HCEC 1CT (cell line): ENCODE measurements around the gene SETDB2.

ENCODE experiments used
- DNase-seq: peaks from one replicate; pipeline ENCODE4 v3.0.0-alpha.2; 2017

Gene SETDB2

GRCh38 chr13:49443704-49444523, at the start of gene SETDB2, which contains the start of gene CAB39L:
Gene SETDB2, plus strand, starts transcription at chr13:49444274. Its CDS starts 7,620 bp downstream, at chr13:49451894.
Gene CAB39L, minus strand, starts transcription at chr13:49444064. Its CDS starts 61,154 bp downstream, at chr13:49382910.
- peak; percentile 100 for DNase-seq

- DNase-seq, result no peak
Measured at GRCh38 chr13:49395451-49395865, 48.6 kb upstream of the SETDB2 start.

DNA sequence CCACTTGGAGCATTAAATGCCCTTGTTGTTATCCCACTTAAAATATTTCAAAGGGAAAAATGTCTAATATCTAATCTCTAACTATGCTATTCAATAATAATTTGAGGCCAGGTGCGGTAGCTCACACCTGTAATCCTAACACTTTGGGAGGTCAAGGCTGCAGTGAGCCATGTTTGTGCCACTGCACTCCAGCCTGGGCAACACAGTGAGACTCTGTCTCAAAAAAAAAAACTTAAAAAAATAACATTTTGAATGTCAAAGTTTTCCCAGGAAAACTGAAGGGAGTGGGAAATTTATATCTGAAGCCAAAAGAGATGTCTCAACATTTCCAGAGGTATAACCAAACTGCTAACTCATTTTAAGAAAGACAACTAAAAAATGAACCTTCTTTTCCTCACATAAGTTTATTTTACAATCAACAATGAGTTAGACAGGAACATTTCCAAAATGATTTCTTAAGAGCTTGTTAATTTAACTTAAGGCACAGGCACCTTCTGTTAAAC, 48.1 kb upstream of the SETDB2 start:
- no peak for DNase-seq

DNA sequence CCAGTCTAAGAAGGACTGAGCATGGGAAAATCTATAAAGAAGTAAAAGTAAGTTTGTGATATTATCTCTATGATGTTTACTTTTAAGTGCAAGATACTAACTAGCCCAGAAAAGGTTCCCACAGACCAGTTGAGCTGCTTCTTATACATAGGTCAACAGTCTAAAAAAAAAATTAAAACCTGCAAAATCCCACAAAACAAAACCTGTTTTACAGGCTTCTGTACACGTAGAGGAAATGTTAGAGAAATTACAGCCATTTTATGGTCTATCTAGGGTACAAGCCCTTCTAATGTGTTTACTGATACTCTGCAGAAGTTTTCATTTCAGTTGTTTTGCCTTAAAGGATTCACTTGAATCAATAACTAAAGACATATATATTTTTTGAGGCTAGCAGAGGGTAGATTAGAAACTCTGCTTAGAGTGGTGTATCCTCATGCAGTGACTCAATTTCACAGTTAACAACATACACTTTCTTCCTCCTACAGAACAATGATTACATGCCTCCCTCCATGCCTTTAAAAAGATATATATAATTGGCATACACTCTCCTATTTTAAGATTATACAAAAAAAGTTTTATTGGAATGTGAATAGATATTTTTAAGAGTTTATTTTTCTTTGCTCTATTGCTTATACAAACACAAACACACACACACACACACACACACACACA, 44.1 kb upstream of the SETDB2 start:
- DNase-seq, result no peak

DNA sequence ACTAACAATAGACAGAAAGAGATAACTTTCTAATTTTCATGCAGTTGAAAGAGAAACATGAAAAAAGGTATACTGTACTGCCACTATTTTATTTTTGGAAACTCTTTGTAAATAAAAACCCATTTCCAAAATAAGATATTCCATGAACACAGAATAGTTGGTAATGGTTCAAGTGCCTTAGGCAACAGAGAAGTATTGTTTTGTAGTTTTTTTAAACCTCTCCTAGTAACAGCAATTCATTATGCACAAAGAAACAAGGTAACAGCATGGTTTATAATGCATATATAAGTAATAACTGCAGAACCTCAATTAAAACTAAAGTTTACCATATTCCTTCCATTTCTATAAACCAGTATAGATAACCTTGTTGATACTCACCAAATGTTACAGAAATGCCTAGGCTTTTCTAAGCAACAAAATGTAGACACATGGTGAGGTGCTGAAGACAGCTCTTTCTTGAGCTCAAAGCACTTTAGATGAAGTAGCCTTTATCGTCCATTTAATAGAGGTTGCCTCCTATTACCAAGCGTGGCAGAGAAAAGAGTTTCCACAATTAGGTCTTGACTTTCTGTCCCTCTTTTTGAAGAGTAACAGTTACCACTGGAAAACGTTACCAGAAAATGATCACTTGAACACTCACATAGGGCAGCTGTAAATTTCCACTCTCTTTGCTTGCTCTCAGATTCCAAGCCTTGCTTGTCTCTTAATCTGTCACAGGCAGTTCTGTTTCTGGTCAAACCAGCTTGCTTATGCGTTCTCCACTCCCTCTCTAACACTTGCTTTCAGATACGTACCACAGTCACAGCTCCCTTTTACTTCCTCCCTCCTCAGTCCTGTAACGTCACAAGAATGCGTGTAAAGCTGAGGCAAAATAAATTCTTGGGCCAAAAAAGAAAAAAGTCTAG, 43.1 kb upstream of the SETDB2 start:
- peak; percentile 18 for DNase-seq

- DNase-seq, result no peak
Measured at GRCh38 chr13:49403996-49404702, 39.9 kb upstream of the SETDB2 start.

GRCh38 chr13:49404703-49405020, 39.4 kb upstream of the SETDB2 start:
- DNase-seq, result no peak

- no peak for DNase-seq
Measured at GRCh38 chr13:49407068-49407467, 37.0 kb upstream of the SETDB2 start.

- no peak for DNase-seq
Measured at GRCh38 chr13:49407936-49408335, 36.1 kb upstream of the SETDB2 start.

GRCh38 chr13:49409008-49409407, 35.1 kb upstream of the SETDB2 start:
- no peak for DNase-seq

- no peak for DNase-seq
Measured at GRCh38 chr13:49410006-49410405, 34.1 kb upstream of the SETDB2 start.

DNA sequence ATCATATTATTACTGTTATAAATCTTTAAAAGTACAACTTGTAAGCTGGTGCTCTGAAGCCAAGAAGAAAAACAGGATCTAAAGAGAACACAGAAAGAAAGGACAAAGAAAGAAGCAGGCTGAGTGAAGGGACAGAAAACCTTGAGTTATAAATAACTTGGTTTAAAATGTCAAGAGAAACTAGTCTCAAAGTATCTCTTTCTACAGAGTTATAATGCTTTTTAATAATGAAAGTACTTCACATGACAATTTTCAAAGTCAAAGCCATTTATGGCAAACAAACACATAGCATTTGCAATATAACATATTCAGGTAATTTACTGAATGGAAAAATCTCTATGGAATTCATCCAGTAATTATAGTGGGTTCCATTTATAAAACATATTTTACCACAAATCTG, 33.6 kb upstream of the SETDB2 start:
- DNase-seq, result no peak

GRCh38 chr13:49411353-49411752, 32.7 kb upstream of the SETDB2 start:
- no peak for DNase-seq

- no peak for DNase-seq
Measured at GRCh38 chr13:49412749-49413148, 31.3 kb upstream of the SETDB2 start.

GRCh38 chr13:49417161-49417560, 26.9 kb upstream of the SETDB2 start:
- no peak for DNase-seq

- no peak for DNase-seq
Measured at GRCh38 chr13:49418206-49418605, 25.9 kb upstream of the SETDB2 start.

DNA sequence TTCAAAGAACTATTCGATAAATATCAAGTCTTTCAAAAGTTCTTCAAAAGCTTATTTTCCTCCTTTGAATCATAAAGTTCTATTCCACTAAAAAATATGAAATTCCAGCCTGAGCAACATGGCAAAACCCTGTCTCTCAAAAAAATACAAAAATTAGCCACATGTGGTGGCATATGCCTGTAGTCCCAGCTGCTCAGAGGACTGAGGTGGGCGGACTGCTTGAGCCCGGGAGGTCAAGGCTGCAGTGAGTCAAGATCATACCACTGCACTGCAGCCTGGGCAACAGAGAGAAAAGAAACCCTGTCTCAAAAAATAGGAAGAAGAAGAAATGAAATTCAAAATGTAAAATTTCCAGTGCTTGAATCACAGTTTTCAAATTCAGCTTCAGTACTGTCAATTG, 24.8 kb upstream of the SETDB2 start:
- peak; percentile 61 for DNase-seq

- peak; percentile 36 for DNase-seq
Measured at GRCh38 chr13:49421391-49421790, 22.7 kb upstream of the SETDB2 start.

DNA sequence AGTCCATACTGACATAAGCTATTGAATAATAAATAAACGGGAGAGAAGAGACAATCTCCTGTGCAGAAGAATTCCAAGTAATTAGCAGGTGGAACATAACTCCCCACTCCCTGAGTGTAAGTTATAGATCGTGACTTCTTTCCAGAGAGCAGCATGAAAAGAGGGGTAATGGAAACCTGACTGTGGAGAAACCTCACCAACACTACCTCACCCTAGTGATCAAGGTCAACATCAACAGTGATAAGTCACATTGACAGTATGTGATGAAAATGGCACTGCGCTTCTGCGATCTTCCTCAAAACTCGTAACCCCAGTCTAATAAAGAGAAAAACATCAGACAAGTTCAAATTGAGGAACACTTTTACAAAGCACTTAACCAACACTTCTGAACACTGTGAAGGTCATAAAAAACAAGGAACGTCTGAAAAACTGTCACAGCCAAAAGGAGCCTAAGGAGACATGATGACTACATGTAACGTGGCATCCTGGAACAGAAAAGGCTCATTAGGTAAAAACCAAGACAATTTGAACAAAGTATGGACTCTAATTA, 20.0 kb upstream of the SETDB2 start:
- no peak for DNase-seq

DNA sequence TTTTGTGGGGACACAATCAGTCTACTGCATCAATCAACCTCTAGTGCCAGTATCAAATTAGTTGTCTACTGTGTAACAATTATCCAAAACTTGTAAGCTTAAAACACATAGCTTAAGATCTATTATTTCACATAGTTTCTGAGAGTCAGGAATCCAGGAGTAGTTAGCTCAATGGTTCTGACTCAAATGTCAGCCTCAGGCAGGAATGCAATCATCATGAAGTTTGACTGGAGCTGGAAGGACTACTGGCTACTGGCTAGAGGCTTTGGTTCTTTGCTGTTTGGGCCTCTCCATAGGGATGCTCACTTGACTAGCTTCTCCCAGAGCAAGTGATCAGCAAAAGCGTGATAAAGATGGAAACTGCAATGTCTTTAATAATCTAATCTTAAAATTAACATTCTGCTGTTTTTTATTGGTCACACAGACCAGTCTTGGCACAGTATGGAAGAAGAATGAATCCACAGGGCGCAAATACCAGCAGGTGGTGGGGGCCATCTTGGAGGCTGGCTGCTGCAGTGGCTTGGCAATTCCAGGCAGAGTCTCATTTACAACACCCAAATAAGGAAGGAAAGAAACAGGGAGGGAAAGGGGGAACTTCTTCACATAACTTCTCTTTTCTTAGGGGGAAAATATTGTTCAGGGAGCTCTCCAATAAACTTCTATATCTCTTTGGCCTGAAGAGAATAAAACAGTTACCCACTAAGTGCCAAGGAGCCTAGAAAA, 15.9 kb upstream of the SETDB2 start:
- DNase-seq, result no peak

GRCh38 chr13:49429121-49429520, 15.0 kb upstream of the SETDB2 start:
- DNase-seq, result no peak
